Measurements from ENCODE around the gene RYR2.

- TF ChIP-seq CTCF (IDR thresholded peaks at IDR 0.05): no peak
- no peak for TF ChIP-seq POLR2A (IDR thresholded peaks at IDR 0.05)
These were observed 62.1 kb downstream of the RYR2 start for GRCh38 chr1:237104096-237104495.
